ENCODE data around the gene CFAP107.

DNA sequence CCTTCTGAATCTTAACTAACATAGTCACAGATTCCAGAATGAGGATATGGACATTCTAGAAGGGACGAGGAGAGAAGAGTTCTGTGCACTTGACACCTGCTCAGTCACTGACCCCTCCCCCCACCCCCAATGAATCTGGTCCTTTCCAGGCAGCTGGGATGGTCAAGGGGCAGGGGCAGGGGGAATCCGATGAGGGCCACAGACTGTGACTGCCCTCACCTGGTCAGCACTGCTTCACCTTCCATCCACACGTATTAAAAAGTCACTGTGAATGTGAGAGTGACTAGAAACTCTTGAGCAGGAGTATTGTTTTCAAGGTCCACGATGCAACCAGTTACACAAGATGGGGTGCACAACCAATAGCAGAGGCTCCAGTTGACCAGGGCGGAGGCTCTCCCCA lies 18.0 kb downstream of the CFAP107 start:
- TF ChIP-seq, protein P1, sequence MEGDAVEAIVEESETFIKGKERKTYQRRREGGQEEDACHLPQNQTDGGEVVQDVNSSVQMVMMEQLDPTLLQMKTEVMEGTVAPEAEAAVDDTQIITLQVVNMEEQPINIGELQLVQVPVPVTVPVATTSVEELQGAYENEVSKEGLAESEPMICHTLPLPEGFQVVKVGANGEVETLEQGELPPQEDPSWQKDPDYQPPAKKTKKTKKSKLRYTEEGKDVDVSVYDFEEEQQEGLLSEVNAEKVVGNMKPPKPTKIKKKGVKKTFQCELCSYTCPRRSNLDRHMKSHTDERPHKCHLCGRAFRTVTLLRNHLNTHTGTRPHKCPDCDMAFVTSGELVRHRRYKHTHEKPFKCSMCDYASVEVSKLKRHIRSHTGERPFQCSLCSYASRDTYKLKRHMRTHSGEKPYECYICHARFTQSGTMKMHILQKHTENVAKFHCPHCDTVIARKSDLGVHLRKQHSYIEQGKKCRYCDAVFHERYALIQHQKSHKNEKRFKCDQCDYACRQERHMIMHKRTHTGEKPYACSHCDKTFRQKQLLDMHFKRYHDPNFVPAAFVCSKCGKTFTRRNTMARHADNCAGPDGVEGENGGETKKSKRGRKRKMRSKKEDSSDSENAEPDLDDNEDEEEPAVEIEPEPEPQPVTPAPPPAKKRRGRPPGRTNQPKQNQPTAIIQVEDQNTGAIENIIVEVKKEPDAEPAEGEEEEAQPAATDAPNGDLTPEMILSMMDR (IDR thresholded peaks at IDR 0.05), result no peak
- TF ChIP-seq EZH2phosphoT487 (IDR thresholded peaks at IDR 0.05), result no peak
